Stimulated activated CD8-positive, alpha-beta memory T cell treated with anti-CD3 and anti-CD28 coated beads, Interleukin-4, amount 100 ng/mL, for 48 hours (primary cell): ENCODE results near the gene VIPR2.
"Not testable (repeated sequence)": the region's sequence is repeated elsewhere in the genome, so short reads cannot be mapped to it uniquely, and the experiment has no call there.

Experiments
- DNase-seq: peaks from one replicate; pipeline ENCODE4 v3.0.0-alpha.2; 2020

VIPR2 gene

DNA sequence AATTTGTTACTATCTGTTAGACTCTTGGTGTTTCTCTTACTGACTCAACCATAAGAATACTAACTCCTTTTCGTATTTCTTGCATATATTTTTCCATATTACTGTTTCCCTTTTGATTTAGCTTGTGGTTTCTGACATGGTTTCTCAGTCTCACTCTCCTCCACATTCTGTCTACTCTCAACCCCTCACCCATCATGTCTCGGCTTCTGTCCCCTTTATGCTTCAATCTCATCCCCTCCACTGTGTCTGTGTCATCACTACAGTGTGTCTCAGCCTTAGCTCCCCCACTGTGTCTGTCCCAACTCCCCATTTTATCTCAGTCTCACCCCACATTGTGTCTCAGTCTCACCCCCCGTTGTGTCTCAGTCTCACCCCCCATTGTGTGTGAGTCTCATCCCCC lies 126.9 kb downstream of the VIPR2 start:
- no peak for DNase-seq

GRCh38 chr7:159017210-159017609 lies 127.5 kb downstream of the VIPR2 start:
- DNase-seq = no peak

DNA sequence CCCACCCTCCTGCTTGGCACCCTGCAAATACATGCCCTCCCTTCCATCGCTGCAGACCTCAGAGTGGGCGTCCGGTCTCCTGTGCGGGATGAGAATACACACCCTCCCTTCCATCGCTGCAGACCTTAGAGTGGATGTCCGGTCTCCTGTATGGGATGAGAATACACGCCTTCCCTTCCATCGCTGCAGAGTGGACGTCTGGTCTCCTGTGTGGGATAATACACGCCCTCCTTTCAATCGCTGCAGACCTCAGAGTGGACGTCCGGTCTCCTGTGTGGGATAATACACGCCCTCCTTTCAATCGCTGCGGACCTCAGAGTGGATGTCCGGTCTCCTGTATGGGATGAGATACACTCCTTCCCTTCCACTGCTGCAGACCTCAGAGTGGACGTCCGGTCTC lies 128.1 kb downstream of the VIPR2 start:
- DNase-seq = no peak

- no peak for DNase-seq
Measured at GRCh38 chr7:159015454-159016410, 128.9 kb downstream of the VIPR2 start.

DNA sequence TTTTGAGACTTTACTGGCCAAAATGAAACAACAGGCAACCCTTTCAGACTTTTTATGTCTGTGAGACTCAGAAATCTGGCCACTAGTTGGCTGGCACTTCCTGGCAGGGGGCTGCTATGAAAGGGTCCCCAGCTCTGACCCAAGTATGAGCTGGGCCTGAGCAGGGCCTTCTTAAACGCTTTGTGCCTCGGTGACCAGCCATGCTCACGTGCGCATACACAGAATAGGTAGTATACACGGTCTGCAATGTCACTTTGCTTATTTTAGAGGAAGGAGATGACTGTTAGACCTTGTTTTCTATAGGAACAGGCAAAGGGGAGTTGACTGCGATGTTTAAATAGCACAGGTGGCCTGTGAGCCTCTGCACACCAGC lies 129.6 kb downstream of the VIPR2 start:
- DNase-seq = no peak

DNA sequence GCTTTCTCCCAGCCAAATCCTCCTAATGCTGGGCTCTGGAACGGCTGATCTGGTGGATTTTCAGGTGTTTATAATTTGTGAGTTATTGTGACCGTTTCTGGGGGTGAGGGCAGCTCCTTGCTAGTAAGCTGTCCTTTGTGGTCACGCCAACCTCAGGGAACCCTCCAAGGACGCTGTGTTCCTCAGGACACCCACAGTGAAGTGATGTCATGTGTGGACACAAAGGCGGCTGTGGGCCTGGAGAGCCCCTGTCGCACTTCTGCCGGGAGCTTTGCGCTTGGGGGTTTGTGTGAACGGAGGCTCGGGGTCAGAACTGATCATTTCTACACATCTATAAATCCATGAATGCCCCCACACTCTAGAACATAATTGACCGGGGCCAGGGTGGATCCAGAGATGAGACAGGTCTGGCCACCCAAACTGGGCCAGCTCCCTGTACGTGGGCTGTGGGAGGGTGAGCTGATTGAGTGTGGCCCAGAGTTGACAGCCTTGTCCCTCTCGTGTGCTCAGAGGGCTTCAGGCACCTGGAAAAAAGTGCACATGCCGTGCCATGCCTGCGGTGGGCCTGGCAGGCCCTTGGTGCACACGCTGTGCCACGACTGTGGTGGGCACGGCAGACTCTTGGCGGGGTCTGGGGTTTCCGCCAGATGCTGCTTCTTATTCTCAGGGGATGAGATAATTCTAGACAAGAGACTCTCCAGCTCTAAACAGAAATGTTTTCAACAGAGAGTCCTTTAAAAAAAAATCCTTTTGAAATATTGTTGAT lies 130.2 kb downstream of the VIPR2 start:
- no peak for DNase-seq

DNA sequence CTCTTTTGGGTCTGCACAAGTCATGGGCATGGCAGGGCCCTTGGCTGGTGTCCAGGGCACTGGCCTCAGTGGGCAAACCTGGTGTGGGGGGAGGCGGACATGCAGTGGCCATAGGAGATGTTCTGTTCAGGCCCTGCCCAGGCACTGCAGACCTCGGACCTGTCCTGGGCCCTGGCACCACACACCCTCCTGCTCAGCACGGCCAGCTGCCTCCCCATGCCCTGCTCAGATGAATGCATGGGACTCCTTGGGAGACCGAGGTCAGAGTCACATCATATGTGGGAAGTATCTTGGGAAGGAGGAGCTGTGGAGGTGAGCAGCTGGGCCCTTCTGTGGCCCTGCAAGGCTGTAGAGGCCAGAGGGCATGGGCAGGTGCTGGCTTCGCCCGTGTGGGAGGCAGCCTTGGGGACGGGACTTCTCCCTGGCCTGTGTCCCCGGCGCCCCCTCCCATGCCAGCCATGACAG lies 130.8 kb downstream of the VIPR2 start:
- DNase-seq = no peak

GRCh38 chr7:159013181-159013690 lies 131.4 kb downstream of the VIPR2 start:
- no peak for DNase-seq

- DNase-seq = no peak
Measured at GRCh38 chr7:159012353-159013069, 132.2 kb downstream of the VIPR2 start.

- DNase-seq = no peak
Measured at GRCh38 chr7:159011722-159012022, 133.0 kb downstream of the VIPR2 start.

DNA sequence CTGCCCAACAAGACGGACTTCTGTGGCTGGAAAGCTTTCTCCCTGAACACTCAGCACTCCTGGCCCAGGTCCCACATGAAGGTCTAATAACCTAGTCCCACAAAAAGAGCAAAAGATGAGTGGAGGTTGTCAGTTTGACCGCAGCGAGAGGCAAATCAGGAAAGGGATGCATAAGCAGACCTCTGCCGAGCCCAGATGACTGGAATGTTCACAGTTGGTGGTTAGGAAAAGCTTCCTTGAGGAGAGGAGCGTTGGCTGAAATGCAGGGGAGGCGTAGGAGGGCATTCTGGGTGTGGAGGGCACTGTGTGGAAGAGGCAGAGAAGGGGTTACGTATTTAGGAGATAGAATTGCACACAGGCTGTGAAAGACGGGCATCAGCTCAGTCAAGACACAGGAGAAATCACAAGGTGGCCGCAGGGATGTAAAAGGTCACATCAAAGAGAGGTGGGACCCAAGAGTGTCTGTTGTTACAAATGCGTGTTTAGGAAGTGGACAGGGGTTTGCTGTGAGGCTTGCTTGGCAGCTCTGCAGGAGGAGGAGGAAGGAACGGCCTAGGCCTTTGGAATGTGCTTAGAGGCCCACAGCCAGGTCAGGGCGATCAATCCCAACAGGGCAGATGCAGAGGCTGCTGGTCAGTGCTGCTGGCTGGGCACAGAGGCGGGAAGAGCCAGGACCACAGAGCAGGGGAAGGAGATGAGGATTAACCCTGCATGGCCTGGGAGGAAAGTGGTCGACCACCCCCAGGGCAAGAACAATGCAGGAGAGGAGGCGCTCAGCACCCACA lies 133.5 kb downstream of the VIPR2 start:
- DNase-seq = no peak

- DNase-seq = no peak
Measured at GRCh38 chr7:159010411-159010810, 134.3 kb downstream of the VIPR2 start.

- no peak for DNase-seq
Measured at GRCh38 chr7:159009951-159010350, 134.7 kb downstream of the VIPR2 start.

- DNase-seq = no peak
Measured at GRCh38 chr7:159008417-159008816, 136.2 kb downstream of the VIPR2 start.

DNA sequence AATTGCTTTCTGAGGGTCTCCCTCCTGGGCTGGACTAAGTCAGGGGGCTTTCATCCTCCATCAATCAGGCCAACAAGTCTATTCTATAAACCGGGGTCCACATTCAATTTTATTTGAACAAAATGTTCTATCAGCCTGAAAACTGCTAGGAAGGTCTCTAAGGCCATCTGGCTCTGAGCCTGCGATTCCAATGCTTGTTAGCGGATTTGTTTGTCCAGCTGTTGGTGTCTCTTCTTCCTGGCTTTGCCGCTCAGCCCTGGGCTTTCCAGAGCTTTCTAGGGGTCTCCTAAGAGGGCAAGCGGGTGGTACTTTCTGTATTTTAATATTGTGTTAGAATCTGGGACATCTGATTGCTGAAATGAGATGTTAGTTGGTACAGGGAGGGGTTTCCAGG lies 136.7 kb downstream of the VIPR2 start:
- DNase-seq = no peak

DNA sequence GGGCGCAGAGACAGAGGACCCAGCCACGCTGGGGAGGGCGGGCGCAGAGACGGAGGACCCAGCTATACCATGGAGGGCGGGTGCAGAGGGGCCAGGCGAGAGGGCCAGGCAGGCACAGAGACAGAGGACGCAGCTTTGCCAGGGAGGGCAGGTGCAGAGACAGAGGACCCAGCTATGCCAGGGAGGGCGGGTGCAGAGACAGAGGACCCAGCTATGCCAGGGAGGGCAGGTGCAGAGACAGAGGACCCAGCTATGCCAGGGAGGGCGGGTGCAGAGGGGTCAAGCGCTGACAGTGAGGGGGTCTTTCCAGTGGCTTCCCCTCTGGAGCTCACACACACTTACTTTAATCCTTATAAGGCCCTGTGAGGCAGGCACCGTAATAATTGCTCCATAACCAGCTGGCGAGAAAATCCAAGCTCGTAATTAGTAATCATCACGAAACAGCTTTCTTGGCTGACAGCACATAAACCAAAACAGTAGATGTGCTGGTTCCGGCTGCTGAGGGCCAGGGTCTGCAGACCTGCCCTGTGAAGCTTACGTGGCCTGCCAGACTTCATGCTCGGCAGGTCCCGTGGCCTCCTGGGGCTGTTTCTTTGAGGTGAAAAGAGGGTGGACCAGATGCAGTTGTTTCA lies 137.2 kb downstream of the VIPR2 start:
- DNase-seq = no peak

GRCh38 chr7:159006610-159007130 lies 138.0 kb downstream of the VIPR2 start:
- no peak for DNase-seq

GRCh38 chr7:159006022-159006609 lies 138.6 kb downstream of the VIPR2 start:
- DNase-seq = not testable (repeated sequence)

- no peak for DNase-seq
Measured at GRCh38 chr7:159005618-159006017, 139.0 kb downstream of the VIPR2 start.

- peak; percentile 48 for DNase-seq
Measured at GRCh38 chr7:159004411-159004810, 140.3 kb downstream of the VIPR2 start.

DNA sequence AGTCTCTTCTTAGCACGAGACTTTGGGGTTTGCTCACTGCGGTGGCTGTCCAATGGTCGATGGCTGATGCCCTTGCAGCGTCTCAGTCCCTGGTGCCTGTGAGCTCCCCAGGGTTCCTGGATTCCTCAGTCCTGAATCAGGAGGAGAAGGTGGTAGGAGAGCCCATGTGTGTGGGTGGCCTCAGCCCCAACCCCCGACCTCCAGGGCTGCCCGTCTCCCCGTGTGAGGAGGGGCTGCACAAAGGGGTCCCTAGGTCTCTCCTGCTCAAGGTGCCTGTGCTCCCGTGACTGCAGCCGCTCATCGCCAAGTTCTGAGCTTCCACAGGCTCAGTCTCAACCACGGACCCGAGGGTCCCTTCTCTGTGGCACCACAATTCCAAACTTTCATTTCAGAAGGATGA lies 142.9 kb downstream of the VIPR2 start:
- no peak for DNase-seq
